ENCODE results near the gene SOX4.

GRCh38 chr6:21604081-21604480 lies 10.5 kb downstream of the SOX4 start:
- TF ChIP-seq POLR2A (IDR thresholded peaks at IDR 0.05) = no peak
- TF ChIP-seq CTCF (IDR thresholded peaks at IDR 0.05) = no peak
